H1 (cell line): Measurements from ENCODE around the gene HSPA4L. TPM values are rescaled to one million over a fixed set of nuclear protein-coding genes. Genes with fewer than 3 reads are reported as not detected.

Experiments
- KDM1A ChIP-seq: fragments of 200-600, 300-600 bp; sonication (generic); IDR thresholded peaks from 2 replicates; pipeline ENCODE4 v1.7.1; 2016; ENCODE audit warnings: mild to moderate bottlenecking, low read length, borderline replicate concordance
- POLR2A ChIP-seq, 2 experiments: IDR thresholded peaks; 1 replicate in 1 of 2; 2 replicates in 1 of 2; pipeline ENCODE4 v1.6.1; 2011; ENCODE audit warnings: low read depth in 2 of 2, low read length in 2 of 2, mild to moderate bottlenecking in 2 of 2; ENCODE audit errors: control extremely low read depth in 1 of 2
- SIRT6 ChIP-seq: IDR thresholded peaks from one replicate; pipeline ENCODE4 v1.7.1; 2012; ENCODE audit warnings: low read length, inconsistent platforms
- polyA plus RNA-seq, 7 experiments: library from polyadenylated mRNA; depleted of rRNA in 3 of 7; stranded (reverse) in 5 of 7; unstranded in 2 of 7; fragments of >200 nt in 5 of 7; fragments of 200-250 nt in 2 of 7; gene quantifications; 1 replicate in 5 of 7; 2 replicates in 1 of 7; 4 replicates in 1 of 7; pipeline versions ENCODE4 v1.2.1 to v1.2.3, GENCODE V29; 2011 to 2013; ENCODE audit warnings: missing spikeins in 2 of 7, mixed read lengths in 2 of 7
- total RNA-seq: library from RNA; stranded (reverse); fragmentation: NEBNext Ultra II Directional; extraction: Animal tissue kit (Norgen Biotek cat#: 25700); gene quantifications from 2 replicates; pipeline ENCODE4 v1.2.1, GENCODE V29; 2021

HSPA4L gene
- total and polyA plus RNA-seq, 2 of the 8 experiments (the other 6 are each of a cell fraction or from before 2014, with no cell fraction given), result 0.65 to 4.7 TPM

GRCh38 chr4:127778102-127778501 lies 4.0 kb upstream of the HSPA4L start (continued):
- TF ChIP-seq KDM1A (no peak), POLR2A (IDR thresholded peaks at IDR 0.05; ENCODE audit: control extremely low read depth in 1 of 2, low read depth in 2 of 2, low read length in 2 of 2) (no peak), SIRT6 (no peak)
